Measurements from ENCODE around the gene GRIK4.

DNA sequence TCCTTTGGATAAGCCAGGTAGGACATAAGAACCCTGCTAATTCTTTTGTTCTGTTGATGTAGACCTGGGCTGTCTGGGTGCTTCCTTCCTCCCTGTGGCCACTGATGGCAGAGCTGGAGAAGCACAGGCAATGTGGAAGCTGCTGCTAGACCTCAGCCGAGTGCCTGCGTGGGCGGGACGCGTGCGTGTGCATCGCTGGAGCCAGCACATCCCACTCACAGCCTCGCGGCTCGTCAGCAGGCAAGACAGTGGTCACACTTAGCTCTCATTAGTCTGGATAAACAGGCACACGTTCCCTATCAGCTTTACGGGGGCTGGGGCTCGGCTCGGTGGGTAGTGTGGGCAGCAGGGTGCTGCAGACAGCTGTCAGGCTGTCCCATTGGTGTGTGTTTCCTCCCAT is 155.7 kb downstream of the GRIK4 start:
- no peak for TF ChIP-seq EZH2 (IDR thresholded peaks at IDR 0.05; ENCODE audit: borderline replicate concordance, low read depth, low read length, severe bottlenecking)
- TF ChIP-seq, protein P1, sequence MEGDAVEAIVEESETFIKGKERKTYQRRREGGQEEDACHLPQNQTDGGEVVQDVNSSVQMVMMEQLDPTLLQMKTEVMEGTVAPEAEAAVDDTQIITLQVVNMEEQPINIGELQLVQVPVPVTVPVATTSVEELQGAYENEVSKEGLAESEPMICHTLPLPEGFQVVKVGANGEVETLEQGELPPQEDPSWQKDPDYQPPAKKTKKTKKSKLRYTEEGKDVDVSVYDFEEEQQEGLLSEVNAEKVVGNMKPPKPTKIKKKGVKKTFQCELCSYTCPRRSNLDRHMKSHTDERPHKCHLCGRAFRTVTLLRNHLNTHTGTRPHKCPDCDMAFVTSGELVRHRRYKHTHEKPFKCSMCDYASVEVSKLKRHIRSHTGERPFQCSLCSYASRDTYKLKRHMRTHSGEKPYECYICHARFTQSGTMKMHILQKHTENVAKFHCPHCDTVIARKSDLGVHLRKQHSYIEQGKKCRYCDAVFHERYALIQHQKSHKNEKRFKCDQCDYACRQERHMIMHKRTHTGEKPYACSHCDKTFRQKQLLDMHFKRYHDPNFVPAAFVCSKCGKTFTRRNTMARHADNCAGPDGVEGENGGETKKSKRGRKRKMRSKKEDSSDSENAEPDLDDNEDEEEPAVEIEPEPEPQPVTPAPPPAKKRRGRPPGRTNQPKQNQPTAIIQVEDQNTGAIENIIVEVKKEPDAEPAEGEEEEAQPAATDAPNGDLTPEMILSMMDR (IDR thresholded peaks at IDR 0.05; ENCODE audit: extremely low read depth in 1 of 2, insufficient read depth in 1 of 2, low read depth in 1 of 2, low read length in 2 of 2): no peak
- TF ChIP-seq POLR2A (IDR thresholded peaks at IDR 0.05; ENCODE audit: low read depth, low read length): no peak
- TF ChIP-seq FOS (IDR thresholded peaks at IDR 0.05; ENCODE audit: borderline replicate concordance, insufficient read depth, low read length): no peak
- no peak for TF ChIP-seq POLR2AphosphoS5 (IDR thresholded peaks at IDR 0.05; ENCODE audit: insufficient read depth, low read depth, low read length)
- TF ChIP-seq, protein P2, sequence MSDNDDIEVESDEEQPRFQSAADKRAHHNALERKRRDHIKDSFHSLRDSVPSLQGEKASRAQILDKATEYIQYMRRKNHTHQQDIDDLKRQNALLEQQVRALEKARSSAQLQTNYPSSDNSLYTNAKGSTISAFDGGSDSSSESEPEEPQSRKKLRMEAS (IDR thresholded peaks at IDR 0.05; ENCODE audit: insufficient read depth, insufficient read length): no peak
- TF ChIP-seq MYC (IDR thresholded peaks at IDR 0.05; ENCODE audit: low read depth, low read length): no peak
- TF ChIP-seq JUN (IDR thresholded peaks at IDR 0.05; ENCODE audit: borderline replicate concordance, insufficient read depth, insufficient read length, low read depth): no peak
